AG04449 (cell line): ENCODE results near the gene HOXD13.
A peak's percentile ranks its signal among the peaks of the same experiment; 100 is the strongest.

Experiments
- CTCF ChIA-PET: fragments of 350-600 bp; formaldehyde crosslinking; extraction: SDS; loops from one replicate; lab custom pipeline; 2021; ENCODE audit warnings: antibody characterized with exemption; lab: Yijun Ruan, JAX
- POLR2A ChIA-PET: fragments of 400-600, 350-600 bp; formaldehyde crosslinking; extraction: SDS; loops from one replicate; lab custom pipeline; 2020; ENCODE audit warnings: antibody characterized with exemption, inconsistent platforms; lab: Yijun Ruan, JAX
- DNase-seq: peaks from one replicate; pipeline ENCODE4 v3.0.0-alpha.2; 2010; ENCODE audit warnings: low read depth, low spot score
- H3K4me3 ChIP-seq: 2 replicates; pipeline ENCODE4 v1.5.1; 2011; ENCODE audit warnings: low read depth, mild to moderate bottlenecking, control low read depth, low read length
- CTCF ChIP-seq: IDR thresholded peaks from one replicate; pipeline ENCODE4 v1.5.1; 2011; ENCODE audit warnings: mild to moderate bottlenecking, moderate library complexity, low read length, control low read depth, inconsistent platforms; ENCODE audit not compliant: insufficient read depth; ENCODE audit errors: missing control alignments

The HOXD13 gene

GRCh38 chr2:176082824-176083751, 9.4 kb upstream of the HOXD13 start:
- CTCF ChIA-PET, result interaction anchor here (0.8 to 7.9 kb wide), 4 partner anchors 10 to 395 kb away, joined by 3 to 115 read pairs (median 26); no protein-coding TSS in a partner anchor
- TF ChIP-seq CTCF, result no peak
- H3K4me3 ChIP-seq, result no peak overlapping the region
- POLR2A ChIA-PET, result no interaction called here
- no peak for DNase-seq

- ChIA-PET CTCF (interaction anchor here (7.5 to 7.9 kb wide), 2 partner anchors 12 to 395 kb away, joined by 47 to 115 read pairs; no protein-coding TSS in a partner anchor), POLR2A (no interaction called here)
- no peak for DNase-seq
- TF ChIP-seq CTCF, result no peak
- H3K4me3 ChIP-seq, result no peak within 1 kb of the TSS
Observed at GRCh38 chr2:176083796-176084261, 8.7 kb upstream of the HOXD13 start, which contains the start of gene EVX2. EVX2 (minus strand) TSS chr2:176083962; CDS start chr2:176083776, 186 bp downstream.

GRCh38 chr2:176084611-176085119, 7.9 kb upstream of the HOXD13 start:
- POLR2A ChIA-PET, result interaction anchor here (0.6 kb wide), 1 partner anchor 74 kb away, joined by 3 read pairs; no protein-coding TSS in a partner anchor
- DNase-seq, result no peak

GRCh38 chr2:176085120-176085788, 7.3 kb upstream of the HOXD13 start:
- H3K4me3 ChIP-seq, result no peak overlapping the region
- no peak for DNase-seq
- ChIA-PET CTCF (interaction anchor here (0.8 to 7.9 kb wide), 13 partner anchors 7 to 834 kb away, joined by 3 to 115 read pairs (median 4); no protein-coding TSS in a partner anchor), POLR2A (interaction anchor here (0.6 kb wide), 1 partner anchor 75 kb away, joined by 3 read pairs; no protein-coding TSS in a partner anchor)
- no peak for TF ChIP-seq CTCF

More at GRCh38 chr2:176084611-176085119, 7.9 kb upstream of the HOXD13 start:
- H3K4me3 ChIP-seq, result no peak overlapping the region
- TF ChIP-seq CTCF, result no peak
- CTCF ChIA-PET, result interaction anchor here (0.9 to 7.9 kb wide), 7 partner anchors 11 to 833 kb away, joined by 3 to 115 read pairs (median 7); no protein-coding TSS in a partner anchor

- DNase-seq, result no peak
- ChIA-PET POLR2A (no interaction called here), CTCF (interaction anchor here (0.8 to 7.9 kb wide), 17 partner anchors 8 to 835 kb away, joined by 3 to 115 read pairs (median 4); no protein-coding TSS in a partner anchor)
- TF ChIP-seq CTCF, result peak; percentile 47
- H3K4me3 ChIP-seq, result no peak overlapping the region
Observed at GRCh38 chr2:176085861-176086771, 6.4 kb upstream of the HOXD13 start.
